ENCODE results near the gene SLC50A1. TPM values are rescaled to one million over a fixed set of nuclear protein-coding genes. Genes with fewer than 3 reads are reported as not detected.

Gene SLC50A1
- total RNA-seq, 1 donor from 2014 or later: 22.8 TPM

DNA sequence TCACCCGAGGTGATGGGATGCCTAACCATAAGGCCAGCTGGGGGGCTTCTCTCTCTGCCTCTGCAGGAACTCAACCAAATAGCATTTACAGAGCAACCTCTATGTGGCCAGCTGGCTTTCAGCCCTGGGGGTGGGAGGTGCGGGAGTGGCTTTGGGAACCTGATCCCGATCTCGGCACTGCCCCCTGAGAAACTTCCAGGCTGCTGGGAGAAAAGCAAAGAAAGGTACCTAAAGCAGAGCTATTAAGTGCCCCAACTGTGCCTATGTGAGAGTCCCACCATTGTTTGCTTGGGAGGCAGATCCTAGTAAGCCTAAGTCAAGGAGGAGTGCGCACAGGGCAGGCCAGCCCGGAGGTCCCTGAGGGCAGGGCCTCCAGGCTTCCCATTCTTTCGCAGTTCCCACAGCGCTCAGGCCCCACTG is 30.4 kb downstream of the SLC50A1 start:
- Mint-ChIP-seq H3K27me3 (ENCODE audit: low read depth, unreplicated experiment) (peaks cover 5% of the 10 kb centered on the region), H3K4me3 (ENCODE audit: unreplicated experiment) (no peak overlapping the region), H3K4me1 (ENCODE audit: low read depth, unreplicated experiment) (peaks cover 3% of the 10 kb centered on the region), H3K27ac (ENCODE audit: unreplicated experiment) (no peak overlapping the region), H3K9me3 (ENCODE audit: unreplicated experiment) (peaks cover 5% of the 10 kb centered on the region), H3K36me3 (ENCODE audit: low read depth, unreplicated experiment) (peaks cover 11% of the 10 kb centered on the region)
- DNase-seq (ENCODE audit: low read depth) (no peak), FAIRE-seq (no peak)
- Histone ChIP-seq H3K4me3 (ENCODE audit: insufficient read depth, low read depth, low read length) (no peak overlapping the region), H3K9me3 (ENCODE audit: insufficient read depth, low read depth, low read length) (no peaks in the 10 kb centered on the region), H3K4me1 (ENCODE audit: insufficient read depth, low read length) (no peaks in the 10 kb centered on the region), H3K4me2 (ENCODE audit: low read length) (no peak overlapping the region), H3K27me3 (ENCODE audit: insufficient read depth, low read length) (no peaks in the 10 kb centered on the region), H3K9ac (ENCODE audit: low read length) (no peak overlapping the region), H3K27ac (ENCODE audit: low read depth, low read length) (no peak overlapping the region), H3K79me2 (ENCODE audit: insufficient read depth, low read length) (peaks cover 3% of the 10 kb centered on the region), H4K20me1 (ENCODE audit: insufficient read depth, low read length) (peaks cover 8% of the 10 kb centered on the region), H2AFZ (ENCODE audit: low read depth, low read length) (no peak overlapping the region), H3K36me3 (ENCODE audit: insufficient read depth, low read length) (peaks cover 11% of the 10 kb centered on the region)
- TF ChIP-seq CTCF (IDR thresholded peaks at IDR 0.05; ENCODE audit: insufficient read depth, low read depth, low read length): no peak
- TF ChIP-seq EZH2 (IDR thresholded peaks at IDR 0.05; ENCODE audit: insufficient read depth, low read length): no peak

DNA sequence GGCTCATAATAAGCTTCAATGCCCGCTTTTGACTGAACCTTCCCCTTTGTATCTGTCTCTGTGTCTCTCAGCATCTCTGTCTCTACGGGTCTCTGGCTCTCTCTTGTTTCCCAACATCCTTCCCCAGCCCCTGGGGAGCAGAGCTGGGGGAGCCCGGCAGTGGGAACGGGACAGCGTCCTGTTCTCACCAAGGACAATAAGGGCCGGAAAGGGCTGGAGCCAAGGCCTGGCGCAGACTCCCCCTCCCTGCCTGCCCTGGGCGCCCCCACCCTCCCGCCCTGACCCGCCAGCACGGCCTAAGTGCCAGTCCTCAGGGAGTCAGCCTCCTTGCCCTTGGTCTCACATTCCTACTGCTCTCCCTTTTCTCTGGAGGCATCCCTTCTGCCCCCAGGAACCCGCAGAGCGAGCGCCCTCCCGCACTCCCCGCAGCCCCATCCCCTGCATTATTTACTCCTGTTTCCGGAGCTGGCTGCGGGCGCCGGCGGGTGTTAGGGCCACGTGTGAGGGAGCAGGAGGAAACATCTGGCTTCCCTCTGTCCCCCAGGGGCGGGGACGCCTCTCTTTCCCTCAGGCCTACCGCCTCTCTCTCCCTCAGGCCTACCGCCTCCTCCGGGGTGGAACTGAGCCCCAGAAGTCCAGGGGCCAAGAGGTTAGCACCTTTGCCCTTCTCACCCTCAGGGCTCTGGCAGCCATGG is 31.0 kb downstream of the SLC50A1 start:
- H3K79me2 ChIP-seq (ENCODE audit: insufficient read depth, low read length): peaks cover 8% of the 10 kb centered on the region
- H3K27ac ChIP-seq (ENCODE audit: low read depth, low read length): no peak overlapping the region
- H3K36me3 ChIP-seq (ENCODE audit: insufficient read depth, low read length): peaks cover 11% of the 10 kb centered on the region
- FAIRE-seq: no peak
- H3K4me1 ChIP-seq (ENCODE audit: insufficient read depth, low read length): no peaks in the 10 kb centered on the region
- H2AFZ ChIP-seq (ENCODE audit: low read depth, low read length): no peak overlapping the region
- no peak overlapping the region for H3K4me3 ChIP-seq (ENCODE audit: insufficient read depth, low read depth, low read length)
- Mint-ChIP-seq H3K4me1 (ENCODE audit: low read depth, unreplicated experiment) (peaks cover 3% of the 10 kb centered on the region), H3K27me3 (ENCODE audit: low read depth, unreplicated experiment) (peaks cover 5% of the 10 kb centered on the region), H3K36me3 (ENCODE audit: low read depth, unreplicated experiment) (peaks cover 11% of the 10 kb centered on the region), H3K27ac (ENCODE audit: unreplicated experiment) (no peak overlapping the region), H3K9me3 (ENCODE audit: unreplicated experiment) (peaks cover 5% of the 10 kb centered on the region), H3K4me3 (ENCODE audit: unreplicated experiment) (no peak overlapping the region)
- H3K9me3 ChIP-seq (ENCODE audit: insufficient read depth, low read depth, low read length): no peaks in the 10 kb centered on the region
- no peak for TF ChIP-seq CTCF (IDR thresholded peaks at IDR 0.05; ENCODE audit: insufficient read depth, low read depth, low read length)
- no peak for TF ChIP-seq EZH2 (IDR thresholded peaks at IDR 0.05; ENCODE audit: insufficient read depth, low read length)
- peaks cover 8% of the 10 kb centered on the region for H4K20me1 ChIP-seq (ENCODE audit: insufficient read depth, low read length)
- no peak overlapping the region for H3K4me2 ChIP-seq (ENCODE audit: low read length)
- no peaks in the 10 kb centered on the region for H3K27me3 ChIP-seq (ENCODE audit: insufficient read depth, low read length)
- no peak for DNase-seq (ENCODE audit: low read depth)
- H3K9ac ChIP-seq (ENCODE audit: low read length): no peak overlapping the region

Measured in astrocyte (in vitro differentiated cells and primary cell).